Loucy (cell line): ENCODE data around the gene ATP8B2.
A peak's percentile ranks its signal among the peaks of the same experiment; 100 is the strongest.

ENCODE experiments used
- H2AFZ ChIP-seq: fragments of 200-600 bp; sonication (generic); 2 replicates; pipeline ENCODE4 v1.6.0; 2016; ENCODE audit warnings: antibody characterized with exemption, mild to moderate bottlenecking, low read length, moderate library complexity
- H3F3A ChIP-seq: fragments of 200-600 bp; 2 replicates; pipeline ENCODE4 v1.6.0; 2016; ENCODE audit warnings: antibody characterized with exemption, low read depth, mild to moderate bottlenecking
- H3K27me3 ChIP-seq: fragments of 200-600 bp; sonication (generic); 2 replicates; pipeline ENCODE4 v1.6.1; 2014; ENCODE audit warnings: low read length, mild to moderate bottlenecking; ENCODE audit not compliant: insufficient read depth, poor library complexity, severe bottlenecking
- H3K36me3 ChIP-seq: fragments of 200-600 bp; sonication (generic); 2 replicates; pipeline ENCODE4 v1.6.1; 2016; ENCODE audit warnings: low read length; ENCODE audit not compliant: insufficient read depth
- H3K4me1 ChIP-seq: fragments of 200-600 bp; sonication (generic); 2 replicates; pipeline ENCODE4 v1.5.1; 2014; ENCODE audit warnings: low read length, mild to moderate bottlenecking; ENCODE audit not compliant: insufficient read depth, poor library complexity, severe bottlenecking
- H3K4me2 ChIP-seq: fragments of 200-600 bp; sonication (generic); 2 replicates; pipeline ENCODE4 v1.6.0; 2014; ENCODE audit warnings: antibody characterized with exemption, low read length, low read depth, mild to moderate bottlenecking; ENCODE audit not compliant: poor library complexity, severe bottlenecking
- H3K4me3 ChIP-seq: fragments of 200-600 bp; sonication (generic); 2 replicates; pipeline ENCODE4 v1.5.1; 2014; ENCODE audit warnings: low read length, mild to moderate bottlenecking, mixed read lengths; ENCODE audit not compliant: poor library complexity, severe bottlenecking
- H3K79me2 ChIP-seq: fragments of 200-600 bp; sonication (generic); 2 replicates; pipeline ENCODE4 v1.6.1; 2014; ENCODE audit warnings: low read length; ENCODE audit not compliant: insufficient read depth
- H3K9ac ChIP-seq: fragments of 200-600 bp; sonication (generic); 2 replicates; pipeline ENCODE4 v1.6.0; 2014; ENCODE audit warnings: mild to moderate bottlenecking, low read depth, low read length, moderate library complexity; ENCODE audit not compliant: poor library complexity, severe bottlenecking
- H3K9me2 ChIP-seq: fragments of 200-600 bp; sonication (generic); replicated peaks from 2 replicates; pipeline ENCODE4 v1.6.1; 2016; ENCODE audit warnings: low read depth, low read length, mixed read lengths
- H3K9me3 ChIP-seq: fragments of 200-600 bp; sonication (generic); 2 replicates; pipeline ENCODE4 v1.6.1; 2014; ENCODE audit warnings: mild to moderate bottlenecking, antibody characterized with exemption, low read length, low read depth; ENCODE audit not compliant: insufficient read depth
- H4K20me1 ChIP-seq: fragments of 200-600 bp; sonication (generic); 2 replicates; pipeline ENCODE4 v1.6.0; 2014; ENCODE audit warnings: antibody characterized with exemption, low read length, mild to moderate bottlenecking; ENCODE audit not compliant: insufficient read depth, poor library complexity, severe bottlenecking
- EZH2phosphoT487 ChIP-seq: fragments of 200-600 bp; IDR thresholded peaks from 2 replicates; pipeline ENCODE4 v1.6.1; 2018; ENCODE audit warnings: antibody characterized with exemption, mild to moderate bottlenecking, moderate library complexity, borderline replicate concordance
- TF ChIP-seq, protein P1 (sequence below): fragments of 200-600 bp; sonication (generic); conservative IDR thresholded peaks from 2 replicates; pipeline ENCODE4 v1.5.1; 2014; ENCODE audit warnings: mild to moderate bottlenecking, antibody characterized with exemption, low read length

ATP8B2 gene

DNA sequence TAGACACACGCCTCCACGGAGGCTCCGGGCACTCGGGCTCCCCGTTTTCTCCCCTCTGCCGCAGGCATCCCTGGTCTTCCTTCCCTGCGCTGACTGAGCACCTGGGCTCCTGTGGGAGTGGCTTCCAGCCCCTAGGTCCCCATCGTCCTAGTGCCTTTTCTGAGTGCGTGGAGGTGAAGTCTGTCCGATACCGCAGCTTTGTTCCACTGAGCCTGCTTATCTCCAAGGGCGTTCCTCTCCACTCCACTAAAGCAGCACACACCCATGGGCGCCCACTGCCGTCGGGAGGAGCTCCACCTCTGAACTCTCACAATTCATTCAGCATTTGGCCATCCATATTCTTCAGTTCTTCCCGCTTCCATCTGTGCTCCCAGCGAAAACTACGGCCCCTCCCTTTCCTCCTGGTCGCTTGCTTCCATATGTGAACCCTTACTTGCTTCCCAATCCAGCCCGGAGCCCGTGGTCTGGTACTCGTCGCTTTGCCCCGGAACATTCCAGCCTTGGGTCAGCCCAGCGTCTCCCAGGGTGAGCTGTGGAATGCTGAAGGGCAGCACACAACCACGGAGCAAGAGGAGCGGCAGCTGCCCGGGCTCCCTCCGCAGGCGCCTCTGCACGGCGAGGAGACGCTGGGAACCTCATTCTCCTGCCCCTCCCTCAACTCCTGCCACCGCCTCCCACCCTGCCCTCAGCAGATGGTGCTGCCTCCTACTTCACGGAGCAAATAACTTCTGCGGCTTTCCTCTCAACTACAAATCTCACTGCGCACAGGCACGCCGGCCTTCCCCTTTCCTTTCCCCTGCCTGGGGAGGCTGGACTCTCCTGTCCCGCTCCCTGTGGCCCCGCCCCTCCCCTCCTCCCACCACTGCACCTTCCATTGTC is 27.5 kb downstream of the ATP8B2 start:
- Histone ChIP-seq H4K20me1 (no peaks in the 10 kb centered on the region), H2AFZ (peak overlapping the region; percentile 66), H3K9me3 (no peaks in the 10 kb centered on the region), H3K4me3 (peak overlapping the region; percentile 65), H3F3A (no peaks in the 10 kb centered on the region), H3K36me3 (peaks cover 10% of the 10 kb centered on the region; the same call in 1 of the 2 replicates), H3K4me1 (peaks cover 11% of the 10 kb centered on the region), H3K9ac (peak overlapping the region; percentile 20), H3K27me3 (no peaks in the 10 kb centered on the region), H3K9me2 (no peaks in the 10 kb centered on the region), H3K4me2 (peak overlapping the region; percentile 65), H3K79me2 (no peaks in the 10 kb centered on the region)
- no peak for TF ChIP-seq EZH2phosphoT487
- TF ChIP-seq, protein P1, sequence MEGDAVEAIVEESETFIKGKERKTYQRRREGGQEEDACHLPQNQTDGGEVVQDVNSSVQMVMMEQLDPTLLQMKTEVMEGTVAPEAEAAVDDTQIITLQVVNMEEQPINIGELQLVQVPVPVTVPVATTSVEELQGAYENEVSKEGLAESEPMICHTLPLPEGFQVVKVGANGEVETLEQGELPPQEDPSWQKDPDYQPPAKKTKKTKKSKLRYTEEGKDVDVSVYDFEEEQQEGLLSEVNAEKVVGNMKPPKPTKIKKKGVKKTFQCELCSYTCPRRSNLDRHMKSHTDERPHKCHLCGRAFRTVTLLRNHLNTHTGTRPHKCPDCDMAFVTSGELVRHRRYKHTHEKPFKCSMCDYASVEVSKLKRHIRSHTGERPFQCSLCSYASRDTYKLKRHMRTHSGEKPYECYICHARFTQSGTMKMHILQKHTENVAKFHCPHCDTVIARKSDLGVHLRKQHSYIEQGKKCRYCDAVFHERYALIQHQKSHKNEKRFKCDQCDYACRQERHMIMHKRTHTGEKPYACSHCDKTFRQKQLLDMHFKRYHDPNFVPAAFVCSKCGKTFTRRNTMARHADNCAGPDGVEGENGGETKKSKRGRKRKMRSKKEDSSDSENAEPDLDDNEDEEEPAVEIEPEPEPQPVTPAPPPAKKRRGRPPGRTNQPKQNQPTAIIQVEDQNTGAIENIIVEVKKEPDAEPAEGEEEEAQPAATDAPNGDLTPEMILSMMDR, result no peak

DNA sequence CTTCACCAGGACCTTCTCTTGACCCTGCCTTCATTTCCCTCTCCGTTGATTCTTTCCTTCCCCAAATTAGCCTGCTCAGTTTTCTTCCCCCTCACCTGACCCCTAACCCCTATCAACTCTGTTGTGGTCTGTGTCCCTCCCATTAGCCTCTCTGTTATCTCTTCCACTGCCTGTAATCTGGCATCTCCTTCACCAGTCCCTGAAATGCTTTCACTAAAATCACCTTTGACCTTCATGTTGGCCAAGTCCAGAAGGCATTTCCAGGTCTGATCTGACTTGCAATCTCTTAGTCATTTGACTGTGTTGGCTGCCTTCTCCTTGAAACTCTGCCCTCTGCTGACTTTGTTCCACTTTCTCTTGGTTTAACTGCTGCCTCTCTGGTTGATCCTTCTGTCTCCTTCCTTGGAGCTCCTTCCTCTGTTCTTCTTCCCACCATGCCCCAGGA is 28.2 kb downstream of the ATP8B2 start:
- Histone ChIP-seq H2AFZ (peak overlapping the region; percentile 66), H3K36me3 (peaks cover 10% of the 10 kb centered on the region; the same call in 1 of the 2 replicates), H3K4me2 (peak overlapping the region; percentile 65), H3K9me3 (no peaks in the 10 kb centered on the region), H3K9me2 (no peaks in the 10 kb centered on the region), H3K27me3 (no peaks in the 10 kb centered on the region), H3K79me2 (no peaks in the 10 kb centered on the region), H4K20me1 (no peaks in the 10 kb centered on the region), H3K9ac (peak overlapping the region; percentile 20), H3K4me1 (peaks cover 11% of the 10 kb centered on the region), H3K4me3 (peak overlapping the region; percentile 65), H3F3A (no peaks in the 10 kb centered on the region)
- TF ChIP-seq, protein P1, result peak; percentile 62
- no peak for TF ChIP-seq EZH2phosphoT487

DNA sequence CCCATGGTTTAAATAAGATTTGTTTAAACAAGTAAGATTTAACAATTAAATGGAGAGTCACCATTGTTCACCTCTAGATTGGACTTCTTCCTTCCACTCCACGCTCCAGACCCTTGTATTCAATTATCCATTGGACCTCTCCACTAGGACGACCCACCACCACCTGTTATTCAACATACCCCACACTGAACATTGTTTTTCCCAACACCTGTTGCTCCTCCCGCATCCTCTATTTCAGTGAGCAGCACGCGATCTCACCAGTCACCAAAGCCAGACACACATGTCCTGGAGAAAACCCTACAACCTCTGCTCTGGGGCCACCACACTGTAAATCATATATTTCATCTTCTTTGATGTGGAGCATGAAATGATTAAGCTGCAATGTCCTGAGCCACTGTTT is 28.6 kb downstream of the ATP8B2 start:
- peak overlapping the region; percentile 65 for H3K4me2 ChIP-seq
- H3K9me2 ChIP-seq, result no peaks in the 10 kb centered on the region
- no peaks in the 10 kb centered on the region for H3F3A ChIP-seq
- H3K4me1 ChIP-seq, result peaks cover 11% of the 10 kb centered on the region
- peak overlapping the region; percentile 66; the same call in 1 of the 2 replicates for H2AFZ ChIP-seq
- peaks cover 5% of the 10 kb centered on the region; the same call in 1 of the 2 replicates for H3K36me3 ChIP-seq
- TF ChIP-seq, protein P1, result 0 out of 2 replicates have a peak, but pooled peaks have one; percentile 12
- no peak for TF ChIP-seq EZH2phosphoT487
- H3K4me3 ChIP-seq, result no peak overlapping the region
- no peaks in the 10 kb centered on the region for H3K27me3 ChIP-seq
- no peaks in the 10 kb centered on the region for H4K20me1 ChIP-seq
- no peaks in the 10 kb centered on the region for H3K9me3 ChIP-seq
- no peaks in the 10 kb centered on the region for H3K79me2 ChIP-seq
- H3K9ac ChIP-seq, result no peak overlapping the region
